ENCODE data around the gene ADRB2.

ADRB2 gene

DNA sequence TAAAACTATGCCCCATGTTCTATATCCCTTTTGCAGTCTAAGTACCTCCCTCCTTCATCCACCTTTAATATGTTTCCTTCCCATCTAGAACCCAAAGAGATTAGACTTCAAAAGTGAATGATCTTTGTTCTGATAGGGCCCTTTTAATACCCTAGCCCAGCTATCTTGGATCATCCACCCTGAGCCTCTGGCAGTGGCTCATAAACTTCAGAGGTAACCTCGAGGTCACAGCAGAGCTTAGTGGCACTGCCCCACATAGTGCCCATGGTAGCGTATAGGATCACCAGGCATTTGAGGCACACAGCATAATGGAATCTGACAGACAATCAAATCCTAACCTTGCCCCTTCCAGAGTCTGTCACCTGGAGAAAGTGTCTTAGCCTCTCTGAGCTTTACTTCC is 15.8 kb downstream of the ADRB2 start:
- Histone ChIP-seq H3K4me3 (ENCODE audit: extremely low read depth, insufficient read depth, low read length, poor library complexity, severe bottlenecking) (no peak overlapping the region), H3K27ac (ENCODE audit: low read depth, low read length, severe bottlenecking) (no peak overlapping the region)
- WGBS, 2 experiments (ENCODE audit: insufficient coverage in 2 of 2) = 83 to 90% methylated on average over 1 of the region's 2 CpGs

DNA sequence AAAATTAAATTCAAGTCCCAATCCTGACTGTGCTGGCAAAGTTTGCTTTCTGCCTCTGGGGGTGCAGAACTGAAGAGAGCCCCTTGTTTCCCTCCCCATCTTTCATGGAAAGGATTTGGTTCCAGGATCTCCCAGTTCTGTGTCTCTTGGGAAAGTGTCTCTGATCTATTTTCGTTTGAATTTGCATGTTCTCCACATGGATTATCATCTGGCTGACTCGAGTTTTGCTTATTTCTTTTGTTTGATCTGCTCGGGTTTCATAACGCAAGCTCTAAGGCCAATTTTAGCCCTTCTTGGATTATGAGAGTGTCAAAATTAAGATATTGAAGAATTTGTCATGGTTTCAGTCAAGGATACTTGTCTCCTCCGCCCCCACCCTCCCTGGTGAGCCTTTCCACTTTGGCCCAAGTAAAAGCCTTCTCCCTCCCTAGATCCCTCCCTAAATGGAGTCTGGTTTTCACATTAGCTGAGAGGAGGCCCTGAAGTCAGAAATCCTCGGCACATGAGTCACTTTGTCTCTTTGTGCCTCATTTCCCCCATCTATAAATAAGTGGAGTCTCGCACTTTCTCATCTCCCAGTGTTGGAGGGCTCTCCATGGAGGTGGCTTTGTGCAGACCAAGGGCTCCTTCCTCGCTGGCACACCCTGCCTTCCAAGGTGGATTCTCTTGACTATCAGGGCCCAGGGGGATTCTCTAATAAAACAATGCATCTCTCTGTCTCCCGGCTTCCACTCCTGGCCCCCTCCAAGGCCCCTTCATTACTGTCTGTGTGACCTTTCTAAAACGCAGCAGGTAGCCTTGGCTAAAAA is 17.3 kb downstream of the ADRB2 start:
- Histone ChIP-seq H3K36me3 (ENCODE audit: control insufficient read depth, insufficient read depth, low read length) (no peaks in the 10 kb centered on the region), H3K9me3 (ENCODE audit: control insufficient read depth, low read length) (no peaks in the 10 kb centered on the region), H3K4me1 (ENCODE audit: control insufficient read depth, insufficient read depth, low read length, poor library complexity, severe bottlenecking) (peaks cover 26% of the 10 kb centered on the region), H3K4me3 (ENCODE audit: extremely low read depth, insufficient read depth, low read length, poor library complexity, severe bottlenecking) (no peak overlapping the region), H3K27ac (ENCODE audit: low read depth, low read length, severe bottlenecking) (peak overlapping the region; percentile 80)
- 83 to 85% methylated on average over 7 of the region's 10 CpGs for WGBS, 2 experiments (ENCODE audit: insufficient coverage in 2 of 2)

More for the DNA sequence above, 15.8 kb downstream of the ADRB2 start:
- H3K9me3 ChIP-seq (ENCODE audit: control insufficient read depth, low read length) = no peaks in the 10 kb centered on the region
- H3K4me1 ChIP-seq (ENCODE audit: control insufficient read depth, insufficient read depth, low read length, poor library complexity, severe bottlenecking) = peaks cover 26% of the 10 kb centered on the region
- no peaks in the 10 kb centered on the region for H3K36me3 ChIP-seq (ENCODE audit: control insufficient read depth, insufficient read depth, low read length)

DNA sequence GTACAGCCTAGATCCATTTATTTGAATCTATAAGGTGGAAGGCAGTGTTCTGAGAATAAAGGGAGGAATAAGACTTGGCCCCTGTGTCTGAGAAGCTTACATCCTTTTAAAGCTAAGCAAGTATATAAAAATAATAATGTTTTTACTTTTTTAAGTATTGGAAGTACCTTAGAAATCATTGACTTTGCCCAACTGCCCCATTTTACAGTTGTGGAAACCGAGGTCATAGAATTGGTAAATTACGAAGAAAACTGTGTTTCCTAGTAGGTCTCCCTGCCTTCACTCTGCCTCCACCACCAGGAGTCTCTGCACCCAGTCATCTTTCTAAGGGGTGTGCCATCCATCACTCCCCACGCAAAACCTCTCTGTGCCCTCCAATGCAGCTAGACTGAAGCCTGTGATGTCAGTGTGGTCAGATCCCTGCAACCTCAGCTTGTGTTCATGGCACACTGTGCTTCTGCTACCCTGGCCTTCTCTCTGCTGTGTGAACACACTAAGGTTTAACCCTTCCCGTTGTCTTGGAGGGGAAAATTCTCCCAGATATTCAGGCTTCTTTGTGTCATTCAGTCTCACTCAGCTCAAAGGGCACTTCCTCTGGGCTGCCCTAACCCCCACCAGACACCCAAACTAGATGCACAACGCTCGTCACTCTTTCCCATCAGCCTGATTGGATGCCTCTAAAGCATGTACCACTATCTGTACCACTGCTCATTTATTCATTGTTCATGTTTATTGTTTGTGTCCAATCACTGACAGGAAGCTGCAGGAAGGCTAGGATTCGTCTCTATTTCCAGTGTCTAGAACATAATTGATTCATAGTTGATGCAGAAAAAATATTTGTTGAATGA is 18.2 kb downstream of the ADRB2 start:
- H3K4me3 ChIP-seq (ENCODE audit: extremely low read depth, insufficient read depth, low read length, poor library complexity, severe bottlenecking) = no peak overlapping the region
- H3K9me3 ChIP-seq (ENCODE audit: control insufficient read depth, low read length) = no peaks in the 10 kb centered on the region
- H3K36me3 ChIP-seq (ENCODE audit: control insufficient read depth, insufficient read depth, low read length) = no peaks in the 10 kb centered on the region
- peaks cover 26% of the 10 kb centered on the region for H3K4me1 ChIP-seq (ENCODE audit: control insufficient read depth, insufficient read depth, low read length, poor library complexity, severe bottlenecking)
- WGBS, 2 experiments (ENCODE audit: insufficient coverage in 2 of 2) = 77 to 94% methylated on average over 2 to 4 of the region's 7 CpGs
- peak overlapping the region; percentile 80 for H3K27ac ChIP-seq (ENCODE audit: low read depth, low read length, severe bottlenecking)

DNA sequence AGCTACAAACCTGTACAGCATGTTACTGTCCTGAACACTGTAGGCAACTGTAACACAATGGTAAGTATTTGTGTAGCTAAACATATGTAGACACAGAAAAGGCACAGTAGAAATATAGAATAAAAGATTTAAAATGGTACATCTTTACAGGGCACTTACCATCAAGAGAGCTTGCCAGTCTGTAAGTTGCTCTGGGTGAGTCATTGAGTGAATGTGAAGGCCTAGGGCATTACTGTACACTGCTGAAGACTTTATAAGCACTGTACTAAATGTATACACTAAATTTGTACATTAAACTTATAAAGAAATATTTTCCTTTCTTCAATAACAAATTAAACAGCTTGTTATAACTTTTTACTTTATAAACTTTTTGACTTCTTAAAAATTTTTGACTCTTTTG is 20.5 kb downstream of the ADRB2 start:
- no peaks in the 10 kb centered on the region for H3K9me3 ChIP-seq (ENCODE audit: control insufficient read depth, low read length)
- H3K27ac ChIP-seq (ENCODE audit: low read depth, low read length, severe bottlenecking) = no peak overlapping the region
- H3K4me1 ChIP-seq (ENCODE audit: control insufficient read depth, insufficient read depth, low read length, poor library complexity, severe bottlenecking) = peaks cover 20% of the 10 kb centered on the region
- H3K36me3 ChIP-seq (ENCODE audit: control insufficient read depth, insufficient read depth, low read length) = no peaks in the 10 kb centered on the region
- no peak overlapping the region for H3K4me3 ChIP-seq (ENCODE audit: extremely low read depth, insufficient read depth, low read length, poor library complexity, severe bottlenecking)

DNA sequence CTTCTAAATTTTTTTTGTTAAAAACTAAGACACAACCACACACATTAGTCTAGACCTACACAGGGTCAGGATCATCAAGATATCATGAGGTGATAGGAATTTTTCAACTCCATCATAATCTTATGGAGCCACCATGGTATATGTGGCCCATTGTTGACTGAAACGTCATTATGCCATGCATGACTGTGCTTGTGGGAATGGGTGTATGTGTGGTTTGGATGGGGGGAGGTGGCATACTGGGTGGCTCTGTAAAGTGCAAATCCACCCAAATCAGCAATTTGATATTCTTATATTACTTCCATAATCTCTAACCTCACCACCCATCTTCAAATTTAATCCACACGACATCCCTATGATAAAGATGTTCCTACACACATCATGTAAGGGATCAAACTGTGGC is 21.0 kb downstream of the ADRB2 start:
- 86 to 100% methylated on average over 1 of the region's 2 CpGs for WGBS, 2 experiments (ENCODE audit: insufficient coverage in 2 of 2)
- H3K27ac ChIP-seq (ENCODE audit: low read depth, low read length, severe bottlenecking) = no peak overlapping the region
- no peaks in the 10 kb centered on the region for H3K36me3 ChIP-seq (ENCODE audit: control insufficient read depth, insufficient read depth, low read length)
- no peaks in the 10 kb centered on the region for H3K9me3 ChIP-seq (ENCODE audit: control insufficient read depth, low read length)
- H3K4me1 ChIP-seq (ENCODE audit: control insufficient read depth, insufficient read depth, low read length, poor library complexity, severe bottlenecking) = peaks cover 17% of the 10 kb centered on the region
- H3K4me3 ChIP-seq (ENCODE audit: extremely low read depth, insufficient read depth, low read length, poor library complexity, severe bottlenecking) = no peak overlapping the region

GRCh38 chr5:148848393-148849031 is 22.1 kb downstream of the ADRB2 start:
- 87 to 93% methylated on average over 3 of the region's 3 CpGs for WGBS, 2 experiments (ENCODE audit: insufficient coverage in 2 of 2)
- Histone ChIP-seq H3K36me3 (ENCODE audit: control insufficient read depth, insufficient read depth, low read length) (no peaks in the 10 kb centered on the region), H3K9me3 (ENCODE audit: control insufficient read depth, low read length) (no peaks in the 10 kb centered on the region), H3K4me1 (ENCODE audit: control insufficient read depth, insufficient read depth, low read length, poor library complexity, severe bottlenecking) (peaks cover 7% of the 10 kb centered on the region), H3K4me3 (ENCODE audit: extremely low read depth, insufficient read depth, low read length, poor library complexity, severe bottlenecking) (no peak overlapping the region), H3K27ac (ENCODE audit: low read depth, low read length, severe bottlenecking) (no peak overlapping the region)

GRCh38 chr5:148849461-148849860 is 23.1 kb downstream of the ADRB2 start:
- WGBS, 2 experiments (ENCODE audit: insufficient coverage in 2 of 2) = 100% methylated on average over 2 to 3 of the region's 4 CpGs
- no peaks in the 10 kb centered on the region for H3K4me1 ChIP-seq (ENCODE audit: control insufficient read depth, insufficient read depth, low read length, poor library complexity, severe bottlenecking)

GRCh38 chr5:148850836-148851235 is 24.4 kb downstream of the ADRB2 start:
- WGBS, 2 experiments (ENCODE audit: insufficient coverage in 2 of 2) = 82 to 100% methylated on average over 1 to 2 of the region's 2 CpGs
- no peak overlapping the region for H3K27ac ChIP-seq (ENCODE audit: low read depth, low read length, severe bottlenecking)
- no peaks in the 10 kb centered on the region for H3K36me3 ChIP-seq (ENCODE audit: control insufficient read depth, insufficient read depth, low read length)
- H3K4me1 ChIP-seq (ENCODE audit: control insufficient read depth, insufficient read depth, low read length, poor library complexity, severe bottlenecking) = no peaks in the 10 kb centered on the region
- H3K4me3 ChIP-seq (ENCODE audit: extremely low read depth, insufficient read depth, low read length, poor library complexity, severe bottlenecking) = no peak overlapping the region
- no peaks in the 10 kb centered on the region for H3K9me3 ChIP-seq (ENCODE audit: control insufficient read depth, low read length)

More at GRCh38 chr5:148849461-148849860, 23.1 kb downstream of the ADRB2 start:
- Histone ChIP-seq H3K27ac (ENCODE audit: low read depth, low read length, severe bottlenecking) (no peak overlapping the region), H3K9me3 (ENCODE audit: control insufficient read depth, low read length) (no peaks in the 10 kb centered on the region), H3K36me3 (ENCODE audit: control insufficient read depth, insufficient read depth, low read length) (no peaks in the 10 kb centered on the region), H3K4me3 (ENCODE audit: extremely low read depth, insufficient read depth, low read length, poor library complexity, severe bottlenecking) (no peak overlapping the region)

- peaks cover 6% of the 10 kb centered on the region for H3K4me1 ChIP-seq (ENCODE audit: control insufficient read depth, insufficient read depth, low read length, poor library complexity, severe bottlenecking)
- no peak overlapping the region for H3K27ac ChIP-seq (ENCODE audit: low read depth, low read length, severe bottlenecking)
- no peaks in the 10 kb centered on the region for H3K9me3 ChIP-seq (ENCODE audit: control insufficient read depth, low read length)
- no peak overlapping the region for H3K4me3 ChIP-seq (ENCODE audit: extremely low read depth, insufficient read depth, low read length, poor library complexity, severe bottlenecking)
- WGBS, 2 experiments (ENCODE audit: insufficient coverage in 2 of 2) = 83 to 100% methylated on average over 1 of the region's 2 CpGs
- H3K36me3 ChIP-seq (ENCODE audit: control insufficient read depth, insufficient read depth, low read length) = no peaks in the 10 kb centered on the region
Measured at GRCh38 chr5:148853868-148854267, 27.5 kb downstream of the ADRB2 start.

DNA sequence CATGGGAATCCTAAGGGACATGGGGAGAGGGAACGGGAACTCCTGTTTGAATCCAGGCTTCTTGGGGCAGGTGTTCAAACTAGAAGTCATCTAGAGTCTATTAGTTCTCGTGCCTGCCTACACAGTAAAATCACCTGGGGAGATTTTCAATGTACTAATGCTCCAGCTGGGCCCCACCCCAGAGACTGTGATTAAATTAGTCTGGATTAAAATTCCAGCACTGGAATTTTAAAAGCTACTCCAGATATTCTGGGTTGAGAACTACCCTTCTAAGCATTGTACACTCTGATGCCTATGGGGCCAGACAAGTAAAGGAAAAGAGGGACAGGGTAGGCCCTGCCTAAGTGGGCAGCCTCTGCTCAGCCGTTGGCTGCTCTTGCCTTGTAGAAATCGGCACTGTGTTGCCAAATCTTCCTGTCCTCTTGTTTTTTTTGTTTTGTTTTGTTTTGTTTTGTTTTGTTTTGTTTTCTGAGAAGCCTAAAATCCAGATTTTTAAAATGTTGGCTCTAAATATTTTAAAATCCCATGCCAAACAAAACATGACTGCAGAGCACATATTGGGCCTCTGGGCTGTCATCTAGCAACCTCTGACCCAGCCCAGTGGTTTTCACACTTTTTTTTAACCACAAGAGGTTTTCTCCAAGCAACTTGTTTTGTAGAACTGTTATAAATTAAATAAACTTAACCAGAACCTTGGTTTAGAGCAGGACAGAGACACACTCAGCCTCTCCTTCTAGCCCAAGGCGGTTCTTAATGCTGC is 29.0 kb downstream of the ADRB2 start:
- Histone ChIP-seq H3K4me1 (ENCODE audit: control insufficient read depth, insufficient read depth, low read length, poor library complexity, severe bottlenecking) (peaks cover 10% of the 10 kb centered on the region), H3K4me3 (ENCODE audit: extremely low read depth, insufficient read depth, low read length, poor library complexity, severe bottlenecking) (no peak overlapping the region), H3K36me3 (ENCODE audit: control insufficient read depth, insufficient read depth, low read length) (no peaks in the 10 kb centered on the region), H3K9me3 (ENCODE audit: control insufficient read depth, low read length) (no peaks in the 10 kb centered on the region), H3K27ac (ENCODE audit: low read depth, low read length, severe bottlenecking) (no peak overlapping the region)
- WGBS, 2 experiments (ENCODE audit: insufficient coverage in 2 of 2) = 93 to 96% methylated on average over 4 of the region's 5 CpGs

All from mesodermal cell (in vitro differentiated cells).